Caco-2 (cell line): Measurements from ENCODE around the gene DENND2C. TPM values are rescaled to one million over a fixed set of nuclear protein-coding genes. Genes with fewer than 3 reads are reported as not detected.

Experiments used
- BruUV-seq: library from RNA; stranded (reverse); fragments of 400-500 nt; replicated peaks from 2 replicates; lab custom pipeline; 2021; lab: Mats Ljungman, UMichigan
- CTCF ChIA-PET: fragments of 300-600 bp; sonication (Branson Sonifier 250); formaldehyde crosslinking; loops from one replicate; lab custom pipeline; 2022; ENCODE audit warnings: antibody characterized with exemption; lab: Charles Lee
- POLR2A ChIA-PET: fragments of 300-600 bp; sonication (Branson Sonifier 250); formaldehyde crosslinking; loops from one replicate; lab custom pipeline; 2022; ENCODE audit warnings: antibody characterized with exemption; lab: Charles Lee
- DNase-seq, 2 experiments: peaks; one replicate each; pipeline versions ENCODE4 v3.0.0 to v3.0.0-alpha.2; 2020 to 2022
- H3K27me3 ChIP-seq: replicated peaks from 2 replicates; pipeline ENCODE4 v1.6.0; 2011; ENCODE audit warnings: low read length; ENCODE audit not compliant: control insufficient read depth, insufficient read depth
- H3K36me3 ChIP-seq: 2 replicates; pipeline ENCODE4 v1.5.1; 2011; ENCODE audit warnings: low read length; ENCODE audit not compliant: control insufficient read depth, insufficient read depth
- H3K4me1 ChIP-seq: fragments of 250-450 bp; sonication (Bioruptor Pico); 2 replicates; pipeline ENCODE4 v1.5.1; 2020; ENCODE audit warnings: mild to moderate bottlenecking
- H3K4me3 ChIP-seq: 2 replicates; pipeline ENCODE4 v1.5.1; 2011; ENCODE audit warnings: low read depth, mild to moderate bottlenecking, control low read depth, low read length
- H3K9me3 ChIP-seq: fragments of 250-450 bp; sonication (Bioruptor Pico); 2 replicates; pipeline ENCODE4 v1.5.1; 2020; ENCODE audit warnings: mild to moderate bottlenecking, moderate library complexity
- H3K27ac Mint-ChIP-seq: one replicate; pipeline ENCODE4 v1.8.0; 2022; ENCODE audit warnings: mixed read lengths; ENCODE audit not compliant: unreplicated experiment
- H3K27me3 Mint-ChIP-seq: one replicate; pipeline ENCODE4 v1.8.0; 2022; ENCODE audit warnings: mixed read lengths; ENCODE audit not compliant: insufficient read depth, unreplicated experiment
- H3K36me3 Mint-ChIP-seq: one replicate; pipeline ENCODE4 v1.8.0; 2022; ENCODE audit warnings: mild to moderate bottlenecking, mixed read lengths; ENCODE audit not compliant: insufficient read depth, unreplicated experiment
- H3K4me1 Mint-ChIP-seq: one replicate; pipeline ENCODE4 v1.8.0; 2022; ENCODE audit warnings: low read depth, mixed read lengths; ENCODE audit not compliant: unreplicated experiment
- H3K4me3 Mint-ChIP-seq: one replicate; pipeline ENCODE4 v1.8.0; 2022; ENCODE audit warnings: mild to moderate bottlenecking, moderate library complexity, mixed read lengths; ENCODE audit not compliant: unreplicated experiment
- H3K9me3 Mint-ChIP-seq: one replicate; pipeline ENCODE4 v1.8.0; 2022; ENCODE audit warnings: mixed read lengths; ENCODE audit not compliant: unreplicated experiment
- CTCF ChIP-seq, 2 experiments: fragments of 200-600 bp in 1 of 2; IDR thresholded peaks; 1 replicate in 1 of 2; 2 replicates in 1 of 2; pipeline versions ENCODE4 v1.5.1 to v1.8.0; 2011 to 2022; ENCODE audit warnings: antibody characterized with exemption in 1 of 2, control low read depth in 1 of 2, inconsistent platforms in 1 of 2, low read depth in 1 of 2, low read length in 1 of 2, mild to moderate bottlenecking in 1 of 2, moderate library complexity in 1 of 2; ENCODE audit not compliant: insufficient read depth in 1 of 2, severe bottlenecking in 1 of 2, unreplicated experiment in 1 of 2
- intact Hi-C: fragments of 100-400 bp; cut with micrococcal nuclease; formaldehyde crosslinking; loops from one replicate; pipeline ENCODE4 v1.10.0; 2022; ENCODE audit not compliant: unreplicated experiment
- total RNA-seq: library from RNA; stranded (reverse); gene quantifications from 2 replicates; pipeline ENCODE4 v1.2.3, GENCODE V29; 2022

The DENND2C gene
- total RNA-seq, 1 experiment from 2014 or later: 1.1 TPM

- intact Hi-C loops: no loop called here
- POLR2A ChIA-PET: no interaction called here
- DNase-seq: no peak
- H3K27me3 Mint-ChIP-seq: no peaks in the 10 kb centered on the region
- no peak overlapping the region for H3K27ac Mint-ChIP-seq
- H3K9me3 Mint-ChIP-seq: no peaks in the 10 kb centered on the region
- no peaks in the 10 kb centered on the region for H3K36me3 Mint-ChIP-seq
- BruUV-seq: no TSS peak
- H3K36me3 ChIP-seq: no peaks in the 10 kb centered on the region
- no peak for TF ChIP-seq CTCF (IDR thresholded peaks at IDR 0.05; ENCODE audit: insufficient read depth in 1 of 2, low read depth in 1 of 2, low read length in 1 of 2, severe bottlenecking in 1 of 2, unreplicated experiment in 1 of 2)
- H3K4me3 Mint-ChIP-seq: no peak overlapping the region
- CTCF ChIA-PET: no interaction called here
- H3K4me3 ChIP-seq: no peak overlapping the region
- no peaks in the 10 kb centered on the region for H3K9me3 ChIP-seq
- H3K27me3 ChIP-seq: no peaks in the 10 kb centered on the region
- H3K4me1 Mint-ChIP-seq: no peaks in the 10 kb centered on the region
- no peaks in the 10 kb centered on the region for H3K4me1 ChIP-seq
These were observed 24.9 kb upstream of the DENND2C start for GRCh38 chr1:114694540-114695310.

- no peaks in the 10 kb centered on the region for H3K36me3 ChIP-seq
- BruUV-seq: no TSS peak
- H3K27me3 ChIP-seq: no peaks in the 10 kb centered on the region
- no peaks in the 10 kb centered on the region for H3K27me3 Mint-ChIP-seq
- intact Hi-C loops: no loop called here
- no peak for TF ChIP-seq CTCF (IDR thresholded peaks at IDR 0.05; ENCODE audit: insufficient read depth in 1 of 2, low read depth in 1 of 2, low read length in 1 of 2, severe bottlenecking in 1 of 2, unreplicated experiment in 1 of 2)
- no peaks in the 10 kb centered on the region for H3K4me1 Mint-ChIP-seq
- ChIA-PET CTCF (no interaction called here), POLR2A (no interaction called here)
- H3K4me3 Mint-ChIP-seq: no peak overlapping the region
- H3K36me3 Mint-ChIP-seq: no peaks in the 10 kb centered on the region
- H3K9me3 Mint-ChIP-seq: no peaks in the 10 kb centered on the region
- H3K4me1 ChIP-seq: no peaks in the 10 kb centered on the region
- no peak overlapping the region for H3K4me3 ChIP-seq
- no peaks in the 10 kb centered on the region for H3K9me3 ChIP-seq
- no peak for DNase-seq
- no peak overlapping the region for H3K27ac Mint-ChIP-seq
These were observed 23.1 kb upstream of the DENND2C start for GRCh38 chr1:114692947-114693346.

- H3K4me1 Mint-ChIP-seq: no peaks in the 10 kb centered on the region
- H3K27ac Mint-ChIP-seq: no peak overlapping the region
- Histone ChIP-seq H3K27me3 (no peaks in the 10 kb centered on the region), H3K36me3 (no peaks in the 10 kb centered on the region), H3K9me3 (no peaks in the 10 kb centered on the region), H3K4me1 (no peaks in the 10 kb centered on the region), H3K4me3 (no peak overlapping the region)
- H3K27me3 Mint-ChIP-seq: peaks cover 9% of the 10 kb centered on the region
- intact Hi-C loops: no loop called here
- ChIA-PET POLR2A (no interaction called here), CTCF (interaction anchor here (0.5 kb wide), 1 partner anchor 279 kb away, joined by 3 read pairs; no protein-coding TSS in a partner anchor)
- BruUV-seq: no TSS peak
- no peak for DNase-seq
- TF ChIP-seq CTCF (IDR thresholded peaks at IDR 0.05; ENCODE audit: insufficient read depth in 1 of 2, low read depth in 1 of 2, low read length in 1 of 2, severe bottlenecking in 1 of 2, unreplicated experiment in 1 of 2): no peak
- no peaks in the 10 kb centered on the region for H3K36me3 Mint-ChIP-seq
- no peak overlapping the region for H3K4me3 Mint-ChIP-seq
- no peaks in the 10 kb centered on the region for H3K9me3 Mint-ChIP-seq
These were observed 21.2 kb upstream of the DENND2C start for GRCh38 chr1:114691061-114691460.
